GM12874 (cell line): ENCODE measurements around the gene SUMO3.

ENCODE experiments used
- TF ChIP-seq, protein P1 (sequence below): IDR thresholded peaks from 2 replicates; pipeline ENCODE4 v1.5.1; 2011; ENCODE audit warnings: low read depth, mild to moderate bottlenecking, control low read depth, low read length, moderate library complexity; ENCODE audit not compliant: insufficient read depth

Gene SUMO3

GRCh38 chr21:44756423-44757185 is 61.3 kb downstream of the SUMO3 start:
- TF ChIP-seq, protein P1, sequence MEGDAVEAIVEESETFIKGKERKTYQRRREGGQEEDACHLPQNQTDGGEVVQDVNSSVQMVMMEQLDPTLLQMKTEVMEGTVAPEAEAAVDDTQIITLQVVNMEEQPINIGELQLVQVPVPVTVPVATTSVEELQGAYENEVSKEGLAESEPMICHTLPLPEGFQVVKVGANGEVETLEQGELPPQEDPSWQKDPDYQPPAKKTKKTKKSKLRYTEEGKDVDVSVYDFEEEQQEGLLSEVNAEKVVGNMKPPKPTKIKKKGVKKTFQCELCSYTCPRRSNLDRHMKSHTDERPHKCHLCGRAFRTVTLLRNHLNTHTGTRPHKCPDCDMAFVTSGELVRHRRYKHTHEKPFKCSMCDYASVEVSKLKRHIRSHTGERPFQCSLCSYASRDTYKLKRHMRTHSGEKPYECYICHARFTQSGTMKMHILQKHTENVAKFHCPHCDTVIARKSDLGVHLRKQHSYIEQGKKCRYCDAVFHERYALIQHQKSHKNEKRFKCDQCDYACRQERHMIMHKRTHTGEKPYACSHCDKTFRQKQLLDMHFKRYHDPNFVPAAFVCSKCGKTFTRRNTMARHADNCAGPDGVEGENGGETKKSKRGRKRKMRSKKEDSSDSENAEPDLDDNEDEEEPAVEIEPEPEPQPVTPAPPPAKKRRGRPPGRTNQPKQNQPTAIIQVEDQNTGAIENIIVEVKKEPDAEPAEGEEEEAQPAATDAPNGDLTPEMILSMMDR = no peak
